ENCODE data around the gene ASIC4. TPM values are rescaled to one million over a fixed set of nuclear protein-coding genes. Genes with fewer than 3 reads are reported as not detected.

ASIC4 gene
- total RNA-seq, 1 experiment from 2014 or later: 2.1 TPM

DNA sequence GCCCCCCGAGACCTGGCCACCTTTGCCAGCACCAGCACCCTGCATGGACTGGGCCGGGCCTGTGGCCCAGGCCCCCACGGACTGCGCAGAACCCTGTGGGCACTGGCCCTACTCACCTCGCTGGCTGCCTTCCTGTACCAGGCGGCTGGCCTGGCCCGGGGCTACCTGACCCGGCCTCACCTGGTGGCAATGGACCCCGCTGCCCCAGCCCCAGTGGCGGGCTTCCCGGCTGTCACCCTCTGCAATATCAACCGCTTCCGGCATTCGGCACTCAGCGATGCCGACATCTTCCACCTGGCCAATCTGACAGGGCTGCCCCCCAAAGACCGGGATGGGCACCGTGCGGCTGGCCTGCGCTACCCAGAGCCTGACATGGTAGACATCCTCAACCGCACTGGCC, 554 bp downstream of the ASIC4 start:
- DNase-seq (ENCODE audit: low read depth, low spot score) (no peak), ATAC-seq (no peak)
- Histone ChIP-seq H4K20me1 (ENCODE audit: insufficient read depth) (no peaks in the 10 kb centered on the region), H3K4me2 (ENCODE audit: low read length) (no peak overlapping the region), H3K9me3 (ENCODE audit: control insufficient read depth in 1 of 2, insufficient read depth in 1 of 2, low read depth in 1 of 2, low read length in 2 of 2) (no peaks in the 10 kb centered on the region), H3K36me3 (ENCODE audit: control insufficient read depth in 1 of 2, insufficient read depth in 2 of 2, low read length in 2 of 2) (no peaks in the 10 kb centered on the region), H2AFZ (ENCODE audit: low read depth, low read length, poor library complexity, severe bottlenecking) (no peak overlapping the region), H3K27me3 (ENCODE audit: insufficient read depth, low read length) (no peaks in the 10 kb centered on the region), H3K9ac (ENCODE audit: low read length) (no peak overlapping the region), H3K4me3 (replicated peaks in 1 of 2; ENCODE audit: low read depth in 1 of 2, low read length in 2 of 2) (no peak overlapping the region), H3K27ac (ENCODE audit: low read depth, low read length) (no peak overlapping the region), H3K4me1 (ENCODE audit: control insufficient read depth in 1 of 2, insufficient read depth in 2 of 2, low read length in 2 of 2) (peaks cover under 1 to 29% of the 10 kb centered on the region in 2 experiments), H3K79me2 (ENCODE audit: insufficient read depth, low read length) (no peaks in the 10 kb centered on the region), H3K9me2 (ENCODE audit: insufficient read depth) (no peaks in the 10 kb centered on the region)
- BruUV-seq (replicated peaks): no TSS peak
- ChIA-PET CTCF (no interaction called here), POLR2A (no interaction called here), RAD21 (ENCODE audit: low non-redundant PET in 1 of 2, low total read pairs in 2 of 2, uncharacterized antibody in 2 of 2, unreplicated experiment in 2 of 2) (no interaction called here)
- intact Hi-C loops (cut with micrococcal nuclease): no loop called here
- TF ChIP-seq, protein P1, sequence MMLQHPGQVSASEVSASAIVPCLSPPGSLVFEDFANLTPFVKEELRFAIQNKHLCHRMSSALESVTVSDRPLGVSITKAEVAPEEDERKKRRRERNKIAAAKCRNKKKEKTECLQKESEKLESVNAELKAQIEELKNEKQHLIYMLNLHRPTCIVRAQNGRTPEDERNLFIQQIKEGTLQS (IDR thresholded peaks at IDR 0.05): no peak

DNA sequence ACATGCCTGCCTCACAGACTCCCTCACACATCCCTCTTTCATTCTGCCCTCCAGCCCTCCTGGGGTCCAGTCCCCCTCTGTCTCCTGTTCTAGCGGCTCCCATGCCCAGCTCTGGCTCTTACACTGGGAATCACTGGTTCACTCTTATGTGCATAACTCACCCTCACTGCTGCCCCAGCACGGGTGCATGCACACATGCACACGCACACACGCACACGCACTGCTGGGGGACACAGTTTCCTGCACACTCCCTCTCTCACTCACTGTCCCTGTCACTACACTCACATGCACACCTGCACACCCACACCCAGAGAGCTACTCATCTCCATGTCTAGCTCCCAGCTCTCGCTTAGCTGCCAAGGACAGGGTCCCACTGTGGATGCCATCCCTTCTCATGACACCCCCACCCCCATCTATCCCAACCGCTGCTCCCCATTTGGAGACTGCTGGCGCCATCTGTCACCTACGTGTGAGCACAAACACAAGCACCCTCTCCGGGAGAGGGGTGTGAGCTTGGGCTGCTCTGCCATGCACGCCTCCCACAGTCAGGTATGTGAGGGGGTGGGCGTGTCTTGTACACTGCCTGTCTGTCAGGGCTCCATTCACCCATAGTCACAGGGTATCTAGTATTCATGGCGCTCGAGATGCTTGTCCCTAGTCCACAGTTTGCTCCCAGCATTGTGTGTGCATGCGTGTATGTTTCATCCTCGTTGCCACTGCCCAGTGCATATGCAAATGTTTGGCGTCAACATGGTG, 1.8 kb downstream of the ASIC4 start:
- no peak overlapping the region for H3K4me2 ChIP-seq (ENCODE audit: low read length)
- intact Hi-C loops (cut with micrococcal nuclease): no loop called here
- H3K9me3 ChIP-seq (ENCODE audit: control insufficient read depth in 1 of 2, insufficient read depth in 1 of 2, low read depth in 1 of 2, low read length in 2 of 2): no peaks in the 10 kb centered on the region
- H3K27ac ChIP-seq (ENCODE audit: low read depth, low read length): no peak overlapping the region
- no peak overlapping the region for H3K4me3 ChIP-seq (replicated peaks in 1 of 2; ENCODE audit: low read depth in 1 of 2, low read length in 2 of 2)
- H3K9me2 ChIP-seq (ENCODE audit: insufficient read depth): no peaks in the 10 kb centered on the region
- no peaks in the 10 kb centered on the region for H3K79me2 ChIP-seq (ENCODE audit: insufficient read depth, low read length)
- DNase-seq (ENCODE audit: low read depth, low spot score) (no peak), ATAC-seq (no peak)
- no peak overlapping the region for H3K9ac ChIP-seq (ENCODE audit: low read length)
- no peaks in the 10 kb centered on the region for H3K36me3 ChIP-seq (ENCODE audit: control insufficient read depth in 1 of 2, insufficient read depth in 2 of 2, low read length in 2 of 2)
- POLR2A ChIA-PET: no interaction called here
- CTCF ChIA-PET: interaction anchor here (0.9 kb wide), 1 partner anchor 18 kb away, joined by 5 read pairs; the partner anchor contains the start of gene GMPPA
- no peaks in the 10 kb centered on the region for H4K20me1 ChIP-seq (ENCODE audit: insufficient read depth)
- peaks cover 13 to 33% of the 10 kb centered on the region in 2 experiments for H3K4me1 ChIP-seq (ENCODE audit: control insufficient read depth in 1 of 2, insufficient read depth in 2 of 2, low read length in 2 of 2)
- H3K27me3 ChIP-seq (ENCODE audit: insufficient read depth, low read length): no peaks in the 10 kb centered on the region
- no peak for TF ChIP-seq EZH2phosphoT487 (IDR thresholded peaks at IDR 0.05; ENCODE audit: borderline replicate concordance)
- TF ChIP-seq EZH2 (IDR thresholded peaks at IDR 0.05): no peak
- no peak for TF ChIP-seq POLR2A (IDR thresholded peaks at IDR 0.05; ENCODE audit: borderline replicate concordance, extremely low read depth, insufficient read depth, insufficient read length)
- no peak for TF ChIP-seq JUND (IDR thresholded peaks at IDR 0.05)
- no peak for TF ChIP-seq SRF (IDR thresholded peaks at IDR 0.05; ENCODE audit: low read depth)
- no peak for TF ChIP-seq ZNF274 (IDR thresholded peaks at IDR 0.05; ENCODE audit: low read depth, low read length)
- TF ChIP-seq, protein P2, sequence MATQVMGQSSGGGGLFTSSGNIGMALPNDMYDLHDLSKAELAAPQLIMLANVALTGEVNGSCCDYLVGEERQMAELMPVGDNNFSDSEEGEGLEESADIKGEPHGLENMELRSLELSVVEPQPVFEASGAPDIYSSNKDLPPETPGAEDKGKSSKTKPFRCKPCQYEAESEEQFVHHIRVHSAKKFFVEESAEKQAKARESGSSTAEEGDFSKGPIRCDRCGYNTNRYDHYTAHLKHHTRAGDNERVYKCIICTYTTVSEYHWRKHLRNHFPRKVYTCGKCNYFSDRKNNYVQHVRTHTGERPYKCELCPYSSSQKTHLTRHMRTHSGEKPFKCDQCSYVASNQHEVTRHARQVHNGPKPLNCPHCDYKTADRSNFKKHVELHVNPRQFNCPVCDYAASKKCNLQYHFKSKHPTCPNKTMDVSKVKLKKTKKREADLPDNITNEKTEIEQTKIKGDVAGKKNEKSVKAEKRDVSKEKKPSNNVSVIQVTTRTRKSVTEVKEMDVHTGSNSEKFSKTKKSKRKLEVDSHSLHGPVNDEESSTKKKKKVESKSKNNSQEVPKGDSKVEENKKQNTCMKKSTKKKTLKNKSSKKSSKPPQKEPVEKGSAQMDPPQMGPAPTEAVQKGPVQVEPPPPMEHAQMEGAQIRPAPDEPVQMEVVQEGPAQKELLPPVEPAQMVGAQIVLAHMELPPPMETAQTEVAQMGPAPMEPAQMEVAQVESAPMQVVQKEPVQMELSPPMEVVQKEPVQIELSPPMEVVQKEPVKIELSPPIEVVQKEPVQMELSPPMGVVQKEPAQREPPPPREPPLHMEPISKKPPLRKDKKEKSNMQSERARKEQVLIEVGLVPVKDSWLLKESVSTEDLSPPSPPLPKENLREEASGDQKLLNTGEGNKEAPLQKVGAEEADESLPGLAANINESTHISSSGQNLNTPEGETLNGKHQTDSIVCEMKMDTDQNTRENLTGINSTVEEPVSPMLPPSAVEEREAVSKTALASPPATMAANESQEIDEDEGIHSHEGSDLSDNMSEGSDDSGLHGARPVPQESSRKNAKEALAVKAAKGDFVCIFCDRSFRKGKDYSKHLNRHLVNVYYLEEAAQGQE (IDR thresholded peaks at IDR 0.05; ENCODE audit: low read depth): no peak
- no peak for TF ChIP-seq FOSL1 (IDR thresholded peaks at IDR 0.05; ENCODE audit: low read depth)
- no peak for TF ChIP-seq POLR2AphosphoS5 (IDR thresholded peaks at IDR 0.05; ENCODE audit: low read depth, low read length)
- no peak for TF ChIP-seq ZFX (IDR thresholded peaks at IDR 0.05)
- no TSS peak for BruUV-seq (replicated peaks)
- no peak overlapping the region for H2AFZ ChIP-seq (ENCODE audit: low read depth, low read length, poor library complexity, severe bottlenecking)
- RAD21 ChIA-PET (ENCODE audit: low non-redundant PET in 1 of 2, low total read pairs in 2 of 2, uncharacterized antibody in 2 of 2, unreplicated experiment in 2 of 2): no interaction called here
